AG04450 (cell line): Measurements from ENCODE around the gene SMIM14. TPM values are rescaled to one million over a fixed set of nuclear protein-coding genes. Genes with fewer than 3 reads are reported as not detected.
"Not testable (repeated sequence)": the region's sequence is repeated elsewhere in the genome, so short reads cannot be mapped to it uniquely, and the experiment has no call there.

Source experiments
- CTCF ChIA-PET: fragments of 300-600, 350-600 bp; formaldehyde crosslinking; extraction: SDS; loops from one replicate; lab custom pipeline; 2022; ENCODE audit warnings: antibody characterized with exemption, inconsistent platforms; lab: Charles Lee
- POLR2A ChIA-PET: fragments of 350-600 bp; formaldehyde crosslinking; extraction: SDS; loops from one replicate; lab custom pipeline; 2021; ENCODE audit warnings: antibody characterized with exemption, inconsistent platforms; lab: Yijun Ruan, JAX
- DNase-seq: peaks from one replicate; pipeline ENCODE4 v3.0.0-alpha.2; 2011; ENCODE audit warnings: low read depth, low spot score
- H3K27ac ChIP-seq: one replicate; pipeline ENCODE4 v1.5.1; 2012; ENCODE audit warnings: low read depth, low read length, control low read depth
- H3K27me3 ChIP-seq: one replicate; pipeline ENCODE4 v1.6.0; 2012; ENCODE audit warnings: low read length; ENCODE audit not compliant: control insufficient read depth, insufficient read depth
- H3K4me3 ChIP-seq: 2 replicates; pipeline ENCODE4 v1.5.1; 2011; ENCODE audit warnings: mild to moderate bottlenecking, low read depth, low read length, control low read depth
- H3K9me3 ChIP-seq: 2 replicates; pipeline ENCODE4 v1.5.1; 2012; ENCODE audit warnings: low read length; ENCODE audit not compliant: control insufficient read depth, insufficient read depth
- CTCF ChIP-seq: IDR thresholded peaks from 2 replicates; pipeline ENCODE4 v1.5.1; 2011; ENCODE audit warnings: low read depth, low read length, control low read depth, inconsistent platforms
- polyA plus RNA-seq: library from polyadenylated mRNA; depleted of rRNA; stranded (reverse); fragments of >200 nt; gene quantifications from 2 replicates; pipeline ENCODE4 v1.2.3, GENCODE V29; 2011

Gene SMIM14
- polyA plus RNA-seq, 1 experiment: 53.7 TPM

GRCh38 chr4:39548425-39549067, 90.1 kb downstream of the SMIM14 start:
- no peak for TF ChIP-seq CTCF
- DNase-seq: no peak
- ChIA-PET POLR2A (interaction anchor here (1.8 kb wide), 2 partner anchors 10 to 21 kb away, joined by 12 to 20 read pairs; partner anchors contain the start of gene UGDH), CTCF (no interaction called here)
- Histone ChIP-seq H3K27ac (no peak overlapping the region), H3K27me3 (no peaks in the 10 kb centered on the region), H3K4me3 (no peak overlapping the region), H3K9me3 (peaks cover 6% of the 10 kb centered on the region)

GRCh38 chr4:39544580-39545315, 93.9 kb downstream of the SMIM14 start:
- H3K4me3 ChIP-seq: no peak overlapping the region
- no peak for TF ChIP-seq CTCF
- H3K27me3 ChIP-seq: no peaks in the 10 kb centered on the region
- peak overlapping the region; percentile 71 for H3K27ac ChIP-seq
- ChIA-PET CTCF (no interaction called here), POLR2A (interaction anchor here (0.6 to 1.4 kb wide), 5 partner anchors 17 to 94 kb away, joined by 4 to 9 read pairs (median 4); partner anchors contain the start of genes SMIM14 and UGDH)
- DNase-seq: no peak
- H3K9me3 ChIP-seq: peaks cover 6% of the 10 kb centered on the region

GRCh38 chr4:39544080-39544479, 94.6 kb downstream of the SMIM14 start:
- DNase-seq, CTCF ChIA-PET, H3K4me3 ChIP-seq, H3K27ac ChIP-seq, H3K9me3 ChIP-seq, H3K27me3 ChIP-seq: not testable (repeated sequence)
- POLR2A ChIA-PET: interaction anchor here (0.8 to 1.4 kb wide), 3 partner anchors 17 to 69 kb away, joined by 4 to 9 read pairs (median 4); partner anchors contain the start of gene UGDH

GRCh38 chr4:39543034-39543433, 95.6 kb downstream of the SMIM14 start:
- no peak for DNase-seq
- peaks cover 6% of the 10 kb centered on the region for H3K9me3 ChIP-seq
- ChIA-PET CTCF (interaction anchor here (1.6 kb wide), 1 partner anchor 435 kb away, joined by 4 read pairs; no protein-coding TSS in a partner anchor), POLR2A (interaction anchor here (1.1 to 1.8 kb wide), 2 partner anchors 16 kb away, joined by 4 to 20 read pairs; partner anchors contain the start of gene UGDH)
- H3K27ac ChIP-seq: no peak overlapping the region
- no peak for TF ChIP-seq CTCF
- H3K27me3 ChIP-seq: no peaks in the 10 kb centered on the region
- no peak overlapping the region for H3K4me3 ChIP-seq

GRCh38 chr4:39542611-39543012, 96.1 kb downstream of the SMIM14 start:
- no peak for DNase-seq
- POLR2A ChIA-PET: interaction anchor here (0.6 to 1.8 kb wide), 4 partner anchors 16 to 171 kb away, joined by 3 to 20 read pairs (median 5); partner anchors contain the start of genes SMIM14 and UGDH
- no peak overlapping the region for H3K4me3 ChIP-seq

More at GRCh38 chr4:39542611-39543012, 96.1 kb downstream of the SMIM14 start:
- no peaks in the 10 kb centered on the region for H3K27me3 ChIP-seq
- peaks cover 6% of the 10 kb centered on the region for H3K9me3 ChIP-seq
- H3K27ac ChIP-seq: no peak overlapping the region
- no peak for TF ChIP-seq CTCF
- CTCF ChIA-PET: interaction anchor here (1.6 kb wide), 1 partner anchor 436 kb away, joined by 4 read pairs; no protein-coding TSS in a partner anchor
